SK-N-SH (cell line): ENCODE data around the gene ABCA1. TPM values are rescaled to one million over a fixed set of nuclear protein-coding genes. Genes with fewer than 3 reads are reported as not detected.

Experiments used
- CTCF ChIA-PET: fragments of 300-600, 350-600 bp; formaldehyde crosslinking; extraction: SDS; loops from one replicate; lab custom pipeline; 2021; lab: Yijun Ruan, JAX
- POLR2A ChIA-PET: fragments of 350-600 bp; sonication (Branson Sonifier 250); formaldehyde crosslinking; extraction: SDS; loops from one replicate; lab custom pipeline; 2020; ENCODE audit warnings: antibody characterized with exemption, inconsistent platforms; lab: Yijun Ruan, JAX
- DNase-seq: peaks from one replicate; pipeline ENCODE4 v3.0.0; 2012
- H2AFZ ChIP-seq: fragments of 200-600 bp; sonication (generic); 2 replicates; pipeline ENCODE4 v1.8.1; 2016; ENCODE audit warnings: antibody characterized with exemption, mild to moderate bottlenecking, low read depth
- H3F3A ChIP-seq: fragments of 200-600 bp; sonication (generic); replicated peaks from 2 replicates; pipeline ENCODE3; 2016; ENCODE audit warnings: antibody characterized with exemption, mild to moderate bottlenecking; ENCODE audit not compliant: insufficient read depth
- H3K27ac ChIP-seq, 2 experiments: fragments of 200-500 bp in 1 of 2; fragments of 200-600 bp in 1 of 2; sonication (Bioruptor generic) in 1 of 2; sonication (generic), shearing (Covaris generic) in 1 of 2; 2 replicates each; pipeline versions ENCODE4 v1.5.1 to v1.6.1; 2014 to 2016; ENCODE audit warnings: low read depth in 2 of 2, inconsistent platforms in 1 of 2, low read length in 1 of 2, mild to moderate bottlenecking in 1 of 2, mixed read lengths in 1 of 2
- H3K27me3 ChIP-seq: fragments of 200-600 bp; sonication (generic), shearing (Covaris generic); 2 replicates; pipeline ENCODE4 v1.6.1; 2016; ENCODE audit warnings: mixed run types; ENCODE audit not compliant: insufficient read depth
- H3K36me3 ChIP-seq, 2 experiments: fragments of 200-500 bp in 1 of 2; fragments of 200-600 bp in 1 of 2; sonication (Bioruptor generic) in 1 of 2; sonication (generic) in 1 of 2; replicated peaks in 1 of 2; 2 replicates each; pipeline versions ENCODE3 to v1.5.1; 2014 to 2016; ENCODE audit warnings: low read length in 1 of 2, mild to moderate bottlenecking in 1 of 2; ENCODE audit not compliant: insufficient read depth in 2 of 2, control insufficient read depth in 1 of 2
- H3K4me1 ChIP-seq, 2 experiments: fragments of 200-500 bp in 1 of 2; fragments of 200-600 bp in 1 of 2; sonication (Bioruptor generic) in 1 of 2; sonication (generic), shearing (Covaris generic) in 1 of 2; 2 replicates each; pipeline versions ENCODE4 v1.5.1 to v1.6.1; 2014 to 2016; ENCODE audit warnings: low read depth in 1 of 2, low read length in 1 of 2, mixed run types in 1 of 2; ENCODE audit not compliant: insufficient read depth in 2 of 2, control insufficient read depth in 1 of 2
- H3K4me2 ChIP-seq: fragments of 200-600 bp; sonication (generic), shearing (Covaris generic); 2 replicates; pipeline ENCODE4 v1.6.1; 2017; ENCODE audit warnings: mixed run types
- H3K4me3 ChIP-seq, 2 experiments: fragments of 200-500 bp in 1 of 2; fragments of 200-600 bp in 1 of 2; sonication (Bioruptor generic) in 1 of 2; sonication (generic), shearing (Covaris generic) in 1 of 2; 2 replicates each; pipeline versions ENCODE4 v1.5.1 to v1.8.1; 2014 to 2016; ENCODE audit warnings: low read depth in 2 of 2, inconsistent platforms in 1 of 2, low read length in 1 of 2, mild to moderate bottlenecking in 1 of 2, mixed read lengths in 1 of 2, moderate library complexity in 1 of 2
- H3K79me2 ChIP-seq: fragments of 200-600 bp; sonication (generic); 2 replicates; pipeline ENCODE4 v1.8.1; 2017; ENCODE audit warnings: mild to moderate bottlenecking; ENCODE audit not compliant: insufficient read depth
- H3K9ac ChIP-seq: fragments of 200-600 bp; sonication (generic); 2 replicates; pipeline ENCODE4 v1.6.1; 2017; ENCODE audit warnings: mixed run types
- H3K9me2 ChIP-seq: fragments of 200-600 bp; sonication (generic); 2 replicates; pipeline ENCODE4 v1.6.1; 2017; ENCODE audit warnings: mixed run types
- H3K9me3 ChIP-seq: fragments of 200-600 bp; sonication (generic); 2 replicates; pipeline ENCODE4 v1.6.1; 2017; ENCODE audit warnings: mixed run types, mild to moderate bottlenecking, moderate library complexity
- H4K20me1 ChIP-seq: fragments of 200-600 bp; sonication (generic); 2 replicates; pipeline ENCODE4 v1.6.1; 2017; ENCODE audit warnings: mild to moderate bottlenecking, mixed run types; ENCODE audit not compliant: insufficient read depth
- EP300 ChIP-seq, 2 experiments: IDR thresholded peaks; 2 replicates each; pipeline versions ENCODE4 v1.4.0 to v1.6.1; 2012; ENCODE audit warnings: borderline replicate concordance in 1 of 2, low read depth in 1 of 2, low read length in 1 of 2
- FOSL2 ChIP-seq: IDR thresholded peaks from 2 replicates; pipeline ENCODE4 v1.4.0; 2012; ENCODE audit warnings: low read depth, mild to moderate bottlenecking, moderate library complexity, borderline replicate concordance
- FOXJ3 ChIP-seq: sonication (generic); formaldehyde crosslinking; IDR thresholded peaks from 2 replicates; pipeline ENCODE4 v1.5.1; 2020; ENCODE audit warnings: mild to moderate bottlenecking, missing genetic modification reagents
- FOXM1 ChIP-seq: IDR thresholded peaks from 2 replicates; pipeline ENCODE4 v1.4.0; 2012; ENCODE audit warnings: low read depth, mild to moderate bottlenecking
- GATA2 ChIP-seq: sonication (generic); formaldehyde crosslinking; IDR thresholded peaks from 2 replicates; pipeline ENCODE4 v1.5.0; 2020; ENCODE audit warnings: mild to moderate bottlenecking, missing genetic modification reagents
- JUND ChIP-seq: IDR thresholded peaks from 2 replicates; pipeline ENCODE4 v1.4.0; 2012
- NFIC ChIP-seq: IDR thresholded peaks from 2 replicates; pipeline ENCODE4 v1.4.0; 2012; ENCODE audit warnings: borderline replicate concordance
- NRF1 ChIP-seq: IDR thresholded peaks from 2 replicates; pipeline ENCODE4 v1.6.1; 2012; ENCODE audit warnings: low read depth, mild to moderate bottlenecking, low read length
- RFX5 ChIP-seq: IDR thresholded peaks from 2 replicates; pipeline ENCODE4 v1.6.1; 2012; ENCODE audit warnings: mild to moderate bottlenecking, improper control_type of control experiment, low read length
- SMC3 ChIP-seq: IDR thresholded peaks from 2 replicates; pipeline ENCODE4 v1.6.1; 2012; ENCODE audit warnings: low read depth, low read length, improper control_type of control experiment
- TAF1 ChIP-seq: IDR thresholded peaks from 2 replicates; pipeline ENCODE4 v1.6.1; 2012; ENCODE audit warnings: low read depth, mild to moderate bottlenecking, low read length, moderate library complexity, borderline replicate concordance
- TCF12 ChIP-seq: IDR thresholded peaks from 2 replicates; pipeline ENCODE4 v1.4.0; 2012
- USF2 ChIP-seq: fragments of 150-350 bp; IDR thresholded peaks from 2 replicates; pipeline ENCODE4 v1.6.1; 2017; ENCODE audit warnings: antibody characterized with exemption, low read length, low read depth, borderline replicate concordance
- ZBTB33 ChIP-seq: IDR thresholded peaks from 2 replicates; pipeline ENCODE4 v1.4.0; 2012; ENCODE audit warnings: low read depth, borderline replicate concordance
- WGBS: methylation state at CpG from one replicate; pipeline ENCODE4 v1.1.6; 2017; ENCODE audit warnings: low lambda C conversion rate; 5-methylcytosine and 5-hydroxymethylcytosine counted together
- polyA plus RNA-seq, 3 experiments: library from polyadenylated mRNA; depleted of rRNA; stranded (reverse); fragments of >200 nt; gene quantifications; 2 replicates each; pipeline ENCODE4 v1.2.3, GENCODE V29; 2012
- TF ChIP-seq, protein P1 (sequence below): IDR thresholded peaks from 2 replicates; pipeline ENCODE4 v1.4.0; 2012; ENCODE audit warnings: low read depth, borderline replicate concordance
- TF ChIP-seq, protein P2 (sequence below): IDR thresholded peaks from 2 replicates; pipeline ENCODE4 v1.4.0; 2012; ENCODE audit warnings: low read depth

Gene ABCA1
- polyA plus RNA-seq, 1 of the 3 experiments (the other 2 are of a cell fraction), result 5.3 TPM

DNA sequence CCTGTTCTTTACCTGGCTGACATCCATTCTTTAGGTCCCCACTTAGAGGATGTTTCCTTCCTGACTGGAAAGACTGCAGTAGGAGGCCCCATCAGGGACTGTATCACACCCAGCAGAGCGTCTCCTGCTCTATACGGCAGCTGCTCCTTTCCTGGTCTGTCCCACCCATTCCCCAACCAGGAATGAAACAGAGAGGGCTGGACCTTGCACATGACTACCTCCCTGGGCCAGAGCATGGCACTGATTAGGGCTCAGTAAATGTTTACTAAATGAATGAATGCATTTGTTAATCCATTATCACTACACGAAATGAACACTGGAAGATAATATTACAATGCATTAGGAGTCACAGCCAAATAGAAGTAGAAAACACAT lies 76.4 kb downstream of the ABCA1 start:
- Histone ChIP-seq H3K9me2 (no peaks in the 10 kb centered on the region), H3K36me3 (peaks cover 0 to 6% of the 10 kb centered on the region in 2 experiments), H4K20me1 (no peaks in the 10 kb centered on the region), H3K27ac (no peak overlapping the region), H3K79me2 (no peaks in the 10 kb centered on the region), H3K4me3 (no peak overlapping the region), H3F3A (no peaks in the 10 kb centered on the region)
- TF ChIP-seq TAF1, result no peak
- TF ChIP-seq EP300 (IDR thresholded peaks at IDR 0.05; ENCODE audit: borderline replicate concordance in 1 of 2, low read depth in 1 of 2, low read length in 1 of 2), result no peak
- no peak for TF ChIP-seq GATA2 (CRISPR knock-in tag)
- TF ChIP-seq, protein P1, sequence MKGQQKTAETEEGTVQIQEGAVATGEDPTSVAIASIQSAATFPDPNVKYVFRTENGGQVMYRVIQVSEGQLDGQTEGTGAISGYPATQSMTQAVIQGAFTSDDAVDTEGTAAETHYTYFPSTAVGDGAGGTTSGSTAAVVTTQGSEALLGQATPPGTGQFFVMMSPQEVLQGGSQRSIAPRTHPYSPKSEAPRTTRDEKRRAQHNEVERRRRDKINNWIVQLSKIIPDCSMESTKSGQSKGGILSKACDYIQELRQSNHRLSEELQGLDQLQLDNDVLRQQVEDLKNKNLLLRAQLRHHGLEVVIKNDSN, result no peak
- TF ChIP-seq FOSL2, result no peak
- TF ChIP-seq USF2, result no peak
- TF ChIP-seq TCF12, result no peak
- no peak for TF ChIP-seq NRF1
- TF ChIP-seq JUND, result no peak
- TF ChIP-seq FOXJ3 (CRISPR knock-in tag), result no peak
- TF ChIP-seq RFX5, result no peak
- TF ChIP-seq, protein P2, sequence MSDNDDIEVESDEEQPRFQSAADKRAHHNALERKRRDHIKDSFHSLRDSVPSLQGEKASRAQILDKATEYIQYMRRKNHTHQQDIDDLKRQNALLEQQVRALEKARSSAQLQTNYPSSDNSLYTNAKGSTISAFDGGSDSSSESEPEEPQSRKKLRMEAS, result no peak
- TF ChIP-seq FOXM1, result no peak
- TF ChIP-seq ZBTB33, result no peak
- TF ChIP-seq NFIC, result no peak
- TF ChIP-seq SMC3, result no peak
- TF ChIP-seq, all 33 proteins: peak for 0
- no peaks in the 10 kb centered on the region for H3K27me3 ChIP-seq
- ChIA-PET POLR2A (no interaction called here), CTCF (no interaction called here)
- 90% methylated on average over 3 of the region's 3 CpGs for WGBS
- H2AFZ ChIP-seq, result no peak overlapping the region
- H3K4me1 ChIP-seq, result no peaks in the 10 kb centered on the region; a peak in 1 of 4 replicates
- no peak for DNase-seq
- no peak overlapping the region for H3K9ac ChIP-seq
- no peak overlapping the region for H3K4me2 ChIP-seq
- no peaks in the 10 kb centered on the region for H3K9me3 ChIP-seq
